SU-DHL-6 (cell line): ENCODE data around the gene RBMS3.

Source experiments
- H2AFZ ChIP-seq: fragments of 200-600 bp; sonication (generic); 2 replicates; pipeline ENCODE4 v1.6.1; 2014; ENCODE audit warnings: low read depth, mild to moderate bottlenecking, moderate library complexity, mixed read lengths, antibody characterized with exemption, low read length; ENCODE audit not compliant: severe bottlenecking
- H3F3A ChIP-seq: fragments of 200-600 bp; shearing (Covaris generic); 2 replicates; pipeline ENCODE4 v1.6.0; 2016; ENCODE audit warnings: antibody characterized with exemption, mild to moderate bottlenecking; ENCODE audit not compliant: insufficient read depth
- H3K27ac ChIP-seq: fragments of 200-600 bp; sonication (generic); 2 replicates; pipeline ENCODE4 v1.5.1; 2016; ENCODE audit warnings: low read depth, mild to moderate bottlenecking, low read length, moderate library complexity, mixed read lengths
- H3K27me3 ChIP-seq: fragments of 200-600 bp; sonication (generic), shearing (Covaris generic); 2 replicates; pipeline ENCODE4 v1.6.0; 2014; ENCODE audit warnings: mild to moderate bottlenecking, low read length
- H3K36me3 ChIP-seq: fragments of 200-600 bp; sonication (generic); 2 replicates; pipeline ENCODE4 v1.6.1; 2014; ENCODE audit warnings: mild to moderate bottlenecking, low read length, mixed read lengths
- H3K4me2 ChIP-seq: fragments of 300-600, 200-600 bp; shearing (Covaris generic), sonication (generic); 2 replicates; pipeline ENCODE4 v1.6.0; 2014; ENCODE audit warnings: low read length, low read depth, mild to moderate bottlenecking; ENCODE audit not compliant: poor library complexity, severe bottlenecking
- H3K4me3 ChIP-seq: fragments of 200-600 bp; sonication (generic); 2 replicates; pipeline ENCODE4 v1.5.1; 2014; ENCODE audit warnings: antibody characterized with exemption, low read length, mild to moderate bottlenecking, mixed read lengths; ENCODE audit not compliant: insufficient read depth, poor library complexity, severe bottlenecking
- H3K79me2 ChIP-seq: fragments of 200-600 bp; sonication (generic); 2 replicates; pipeline ENCODE4 v1.6.1; 2014; ENCODE audit warnings: mild to moderate bottlenecking, low read length, moderate library complexity; ENCODE audit not compliant: insufficient read depth
- H3K9ac ChIP-seq: fragments of 200-600 bp; sonication (generic); 2 replicates; pipeline ENCODE4 v1.7.0; 2014; ENCODE audit warnings: mild to moderate bottlenecking, low read length
- H3K9me2 ChIP-seq: fragments of 200-600 bp; sonication (generic); replicated peaks from 2 replicates; pipeline ENCODE4 v1.6.1; 2014; ENCODE audit warnings: low read length; ENCODE audit not compliant: insufficient read depth
- H3K9me3 ChIP-seq: fragments of 200-600 bp; sonication (generic); 2 replicates; pipeline ENCODE4 v1.6.1; 2014; ENCODE audit warnings: low read length, mixed read lengths; ENCODE audit not compliant: insufficient read depth
- H4K20me1 ChIP-seq: fragments of 200-600 bp; sonication (generic); 2 replicates; pipeline ENCODE4 v1.6.1; 2014; ENCODE audit warnings: low read depth, mild to moderate bottlenecking, antibody characterized with exemption, low read length, moderate library complexity, mixed read lengths
- EZH2phosphoT487 ChIP-seq: fragments of 200-600 bp; sonication (generic), shearing (Covaris generic); conservative IDR thresholded peaks from 2 replicates; pipeline ENCODE4 v1.6.1; 2018; ENCODE audit warnings: mild to moderate bottlenecking, antibody characterized with exemption, low read length, moderate library complexity, mixed read lengths
- TF ChIP-seq, protein P1 (sequence below): fragments of 200-600 bp; sonication (generic); IDR thresholded peaks from one replicate; pipeline ENCODE4 v1.5.1; 2017; ENCODE audit warnings: antibody characterized with exemption, mild to moderate bottlenecking, low read length, moderate library complexity; ENCODE audit not compliant: insufficient read depth, poor library complexity, severe bottlenecking

Gene RBMS3

GRCh38 chr3:29275309-29275708 lies 5.6 kb upstream of the RBMS3 start:
- Histone ChIP-seq H3K4me2 (no peak overlapping the region), H3K9me3 (no peaks in the 10 kb centered on the region), H4K20me1 (no peaks in the 10 kb centered on the region), H3K36me3 (no peaks in the 10 kb centered on the region), H3K4me3 (no peak overlapping the region), H3K9ac (no peak overlapping the region), H3K27me3 (no peaks in the 10 kb centered on the region), H3K79me2 (no peaks in the 10 kb centered on the region), H3F3A (no peaks in the 10 kb centered on the region), H2AFZ (no peak overlapping the region), H3K9me2 (no peaks in the 10 kb centered on the region), H3K27ac (no peak overlapping the region)
- TF ChIP-seq EZH2phosphoT487 = no peak
- TF ChIP-seq, protein P1, sequence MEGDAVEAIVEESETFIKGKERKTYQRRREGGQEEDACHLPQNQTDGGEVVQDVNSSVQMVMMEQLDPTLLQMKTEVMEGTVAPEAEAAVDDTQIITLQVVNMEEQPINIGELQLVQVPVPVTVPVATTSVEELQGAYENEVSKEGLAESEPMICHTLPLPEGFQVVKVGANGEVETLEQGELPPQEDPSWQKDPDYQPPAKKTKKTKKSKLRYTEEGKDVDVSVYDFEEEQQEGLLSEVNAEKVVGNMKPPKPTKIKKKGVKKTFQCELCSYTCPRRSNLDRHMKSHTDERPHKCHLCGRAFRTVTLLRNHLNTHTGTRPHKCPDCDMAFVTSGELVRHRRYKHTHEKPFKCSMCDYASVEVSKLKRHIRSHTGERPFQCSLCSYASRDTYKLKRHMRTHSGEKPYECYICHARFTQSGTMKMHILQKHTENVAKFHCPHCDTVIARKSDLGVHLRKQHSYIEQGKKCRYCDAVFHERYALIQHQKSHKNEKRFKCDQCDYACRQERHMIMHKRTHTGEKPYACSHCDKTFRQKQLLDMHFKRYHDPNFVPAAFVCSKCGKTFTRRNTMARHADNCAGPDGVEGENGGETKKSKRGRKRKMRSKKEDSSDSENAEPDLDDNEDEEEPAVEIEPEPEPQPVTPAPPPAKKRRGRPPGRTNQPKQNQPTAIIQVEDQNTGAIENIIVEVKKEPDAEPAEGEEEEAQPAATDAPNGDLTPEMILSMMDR = no peak

DNA sequence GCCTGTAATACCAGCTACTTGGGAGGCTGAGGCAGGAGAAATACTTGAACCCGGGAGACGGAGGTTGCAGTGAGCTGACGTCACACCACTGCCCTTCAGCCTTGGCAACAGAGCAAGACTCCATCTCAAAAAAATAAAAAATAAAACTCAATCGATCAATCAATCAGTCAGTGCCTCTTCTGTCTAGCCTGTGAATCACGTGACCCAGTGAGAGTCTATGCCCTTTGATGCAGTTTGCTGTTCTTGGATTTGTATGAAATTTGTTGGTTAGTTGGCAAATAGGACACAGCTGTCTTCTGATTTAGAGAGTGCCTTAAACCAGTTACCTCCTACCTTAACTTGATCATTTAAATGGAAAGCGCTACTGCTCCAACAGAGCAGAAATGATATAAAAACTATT lies 3.6 kb upstream of the RBMS3 start:
- TF ChIP-seq EZH2phosphoT487 = no peak

DNA sequence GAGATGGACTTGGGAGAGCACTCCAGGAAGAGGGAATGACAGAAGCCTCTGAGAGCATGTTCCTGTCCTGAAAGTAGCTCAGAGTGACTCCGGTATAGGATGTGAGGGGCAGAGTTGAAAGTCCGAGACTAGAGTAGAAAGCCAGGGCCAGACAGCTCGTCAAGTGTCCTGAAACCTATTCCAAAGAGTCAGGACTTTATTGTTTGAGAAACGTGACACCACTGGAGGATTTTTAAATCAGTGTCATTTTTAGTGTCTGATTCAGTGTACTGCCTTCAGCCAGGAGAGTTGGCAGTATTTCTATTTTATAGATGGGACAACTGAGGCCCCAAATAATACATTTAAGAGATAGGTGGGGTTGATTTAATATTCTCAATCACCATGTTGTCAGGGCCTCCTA lies 1.6 kb upstream of the RBMS3 start:
- H4K20me1 ChIP-seq = no peaks in the 10 kb centered on the region
- H3K36me3 ChIP-seq = no peaks in the 10 kb centered on the region
- H2AFZ ChIP-seq = no peak overlapping the region
- no peak overlapping the region for H3K4me3 ChIP-seq
- H3K4me2 ChIP-seq = no peak overlapping the region
- no peaks in the 10 kb centered on the region for H3F3A ChIP-seq
- no peak overlapping the region for H3K9ac ChIP-seq
- no peaks in the 10 kb centered on the region for H3K9me3 ChIP-seq
- no peak for TF ChIP-seq EZH2phosphoT487
- TF ChIP-seq, protein P1 = no peak
- no peaks in the 10 kb centered on the region for H3K79me2 ChIP-seq
- no peaks in the 10 kb centered on the region for H3K27me3 ChIP-seq
- H3K9me2 ChIP-seq = no peaks in the 10 kb centered on the region
- no peak overlapping the region for H3K27ac ChIP-seq

More for the DNA sequence above, 3.6 kb upstream of the RBMS3 start:
- H3K9me3 ChIP-seq = no peaks in the 10 kb centered on the region
- H4K20me1 ChIP-seq = no peaks in the 10 kb centered on the region
- no peak overlapping the region for H2AFZ ChIP-seq
- no peaks in the 10 kb centered on the region for H3K36me3 ChIP-seq
- no peaks in the 10 kb centered on the region for H3K27me3 ChIP-seq
- H3K4me2 ChIP-seq = no peak overlapping the region
- H3K27ac ChIP-seq = no peak overlapping the region
- H3K9ac ChIP-seq = no peak overlapping the region
- no peaks in the 10 kb centered on the region for H3K9me2 ChIP-seq
- no peaks in the 10 kb centered on the region for H3K79me2 ChIP-seq
- no peak overlapping the region for H3K4me3 ChIP-seq
- no peaks in the 10 kb centered on the region for H3F3A ChIP-seq

DNA sequence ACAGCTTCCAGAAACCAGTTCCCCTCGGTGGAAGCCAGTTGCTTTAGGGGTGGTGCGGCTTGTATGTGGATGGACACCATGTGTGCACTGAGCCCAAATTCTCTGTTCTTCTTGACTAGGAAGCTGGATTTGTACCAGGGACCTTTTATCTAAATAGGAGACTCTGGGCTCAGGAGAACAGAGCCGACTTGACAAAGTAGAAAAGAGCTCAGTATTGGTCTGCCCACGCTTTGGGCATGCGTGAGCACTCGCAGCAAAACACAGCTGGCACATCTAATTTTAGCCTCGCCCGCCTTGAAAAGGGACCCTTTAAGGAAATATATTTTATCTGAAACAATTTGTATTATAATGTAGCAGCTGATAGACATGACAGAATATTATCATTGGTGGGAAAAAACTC lies 1.1 kb upstream of the RBMS3 start:
- no peaks in the 10 kb centered on the region for H4K20me1 ChIP-seq
- H3K36me3 ChIP-seq = no peaks in the 10 kb centered on the region
- H3K9me2 ChIP-seq = no peaks in the 10 kb centered on the region
- H3K79me2 ChIP-seq = no peaks in the 10 kb centered on the region
- peak overlapping the region; percentile 53 for H2AFZ ChIP-seq
- no peaks in the 10 kb centered on the region for H3K27me3 ChIP-seq
- H3K4me2 ChIP-seq = peak overlapping the region; percentile 73
- TF ChIP-seq, protein P1 = no peak
- TF ChIP-seq EZH2phosphoT487 = no peak
- H3K9ac ChIP-seq = no peak overlapping the region
- no peak overlapping the region for H3K4me3 ChIP-seq
- H3K9me3 ChIP-seq = no peaks in the 10 kb centered on the region
- H3K27ac ChIP-seq = no peak overlapping the region
- no peaks in the 10 kb centered on the region for H3F3A ChIP-seq
